Measurements from ENCODE around the gene NCOR1.

NCOR1 gene

GRCh38 chr17:16104189-16104588 lies 111.1 kb downstream of the NCOR1 start:
- ATAC-seq, result no peak
- no peak for TF ChIP-seq RARB (CRISPR knock-in tag; IDR thresholded peaks at IDR 0.05)
- TF ChIP-seq TOX (CRISPR knock-in tag; IDR thresholded peaks at IDR 0.05; ENCODE audit: borderline replicate concordance), result no peak
- no peak for TF ChIP-seq ZNF8 (CRISPR knock-in tag; IDR thresholded peaks at IDR 0.05)
- no peak for TF ChIP-seq GLIS3 (CRISPR knock-in tag; IDR thresholded peaks at IDR 0.05)
- TF ChIP-seq SNAI2 (CRISPR knock-in tag; IDR thresholded peaks at IDR 0.05), result no peak
- no peak for TF ChIP-seq TCF4 (CRISPR knock-in tag; IDR thresholded peaks at IDR 0.05; ENCODE audit: borderline replicate concordance)
- TF ChIP-seq, protein P1, sequence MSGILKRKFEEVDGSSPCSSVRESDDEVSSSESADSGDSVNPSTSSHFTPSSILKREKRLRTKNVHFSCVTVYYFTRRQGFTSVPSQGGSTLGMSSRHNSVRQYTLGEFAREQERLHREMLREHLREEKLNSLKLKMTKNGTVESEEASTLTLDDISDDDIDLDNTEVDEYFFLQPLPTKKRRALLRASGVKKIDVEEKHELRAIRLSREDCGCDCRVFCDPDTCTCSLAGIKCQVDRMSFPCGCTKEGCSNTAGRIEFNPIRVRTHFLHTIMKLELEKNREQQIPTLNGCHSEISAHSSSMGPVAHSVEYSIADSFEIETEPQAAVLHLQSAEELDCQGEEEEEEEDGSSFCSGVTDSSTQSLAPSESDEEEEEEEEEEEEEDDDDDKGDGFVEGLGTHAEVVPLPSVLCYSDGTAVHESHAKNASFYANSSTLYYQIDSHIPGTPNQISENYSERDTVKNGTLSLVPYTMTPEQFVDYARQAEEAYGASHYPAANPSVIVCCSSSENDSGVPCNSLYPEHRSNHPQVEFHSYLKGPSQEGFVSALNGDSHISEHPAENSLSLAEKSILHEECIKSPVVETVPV (CRISPR knock-in tag; IDR thresholded peaks at IDR 0.05), result no peak
- TF ChIP-seq ZNF565 (CRISPR knock-in tag; conservative IDR thresholded peaks at IDR 0.05; ENCODE audit: low read depth), result no peak
- no peak for TF ChIP-seq POU6F1 (CRISPR knock-in tag; IDR thresholded peaks at IDR 0.05; ENCODE audit: borderline replicate concordance, low read depth)
- no peak for TF ChIP-seq OSR1 (CRISPR knock-in tag; IDR thresholded peaks at IDR 0.05)
- no peak for TF ChIP-seq ZC3H10 (CRISPR knock-in tag; IDR thresholded peaks at IDR 0.05)
- TF ChIP-seq ZFP3 (CRISPR knock-in tag; IDR thresholded peaks at IDR 0.05), result no peak
- no peak for TF ChIP-seq ESRRG (CRISPR knock-in tag; IDR thresholded peaks at IDR 0.05)
- no peak for TF ChIP-seq ARNTL (CRISPR knock-in tag; IDR thresholded peaks at IDR 0.05; ENCODE audit: borderline replicate concordance, low read depth)
- TF ChIP-seq PPARA (CRISPR knock-in tag; IDR thresholded peaks at IDR 0.05; ENCODE audit: borderline replicate concordance), result no peak
- no peak for TF ChIP-seq ZNF70 (CRISPR knock-in tag; IDR thresholded peaks at IDR 0.05)
- no peak for TF ChIP-seq ZFP30 (CRISPR knock-in tag; IDR thresholded peaks at IDR 0.05)
- TF ChIP-seq CSDC2 (CRISPR knock-in tag; IDR thresholded peaks at IDR 0.05), result no peak

- no peak for ATAC-seq
Measured at GRCh38 chr17:16101440-16101839, 113.9 kb downstream of the NCOR1 start.

DNA sequence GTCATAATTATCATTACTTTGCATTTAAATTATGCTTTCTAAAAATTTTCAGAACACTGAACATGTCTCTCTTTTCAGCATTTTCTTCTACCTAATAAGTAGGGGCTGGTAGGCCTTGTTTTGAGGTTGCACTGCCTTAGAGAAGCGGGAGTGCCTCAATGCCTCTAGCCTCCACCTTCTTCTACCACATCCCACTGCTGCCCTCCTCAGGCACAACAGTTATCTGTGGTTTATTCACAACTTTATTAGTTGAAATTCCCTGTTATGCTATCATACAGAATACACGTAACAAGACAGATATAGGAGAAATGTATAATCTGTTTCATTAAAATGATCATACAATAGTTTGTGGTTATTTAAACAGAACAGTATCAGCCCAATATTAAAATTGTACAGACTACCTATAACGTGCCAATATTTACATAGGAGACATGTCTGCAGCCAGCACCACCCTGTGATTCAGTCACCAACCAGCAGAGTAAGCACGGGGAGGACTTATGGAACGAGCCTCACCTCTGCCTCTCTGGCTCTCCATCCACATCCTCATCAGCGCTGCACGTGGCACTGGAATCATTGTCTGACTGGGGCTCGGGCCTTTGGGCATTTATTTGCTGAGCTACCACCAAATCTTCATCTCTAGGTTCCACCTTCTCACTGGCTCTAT lies 114.5 kb downstream of the NCOR1 start:
- peak; percentile 40; the same call in 2 of the 3 replicates for ATAC-seq
- TF ChIP-seq ZC3H10 (CRISPR knock-in tag; IDR thresholded peaks at IDR 0.05), result no peak
- no peak for TF ChIP-seq BACH2 (CRISPR knock-in tag; IDR thresholded peaks at IDR 0.05; ENCODE audit: borderline replicate concordance)
- TF ChIP-seq, protein P2, sequence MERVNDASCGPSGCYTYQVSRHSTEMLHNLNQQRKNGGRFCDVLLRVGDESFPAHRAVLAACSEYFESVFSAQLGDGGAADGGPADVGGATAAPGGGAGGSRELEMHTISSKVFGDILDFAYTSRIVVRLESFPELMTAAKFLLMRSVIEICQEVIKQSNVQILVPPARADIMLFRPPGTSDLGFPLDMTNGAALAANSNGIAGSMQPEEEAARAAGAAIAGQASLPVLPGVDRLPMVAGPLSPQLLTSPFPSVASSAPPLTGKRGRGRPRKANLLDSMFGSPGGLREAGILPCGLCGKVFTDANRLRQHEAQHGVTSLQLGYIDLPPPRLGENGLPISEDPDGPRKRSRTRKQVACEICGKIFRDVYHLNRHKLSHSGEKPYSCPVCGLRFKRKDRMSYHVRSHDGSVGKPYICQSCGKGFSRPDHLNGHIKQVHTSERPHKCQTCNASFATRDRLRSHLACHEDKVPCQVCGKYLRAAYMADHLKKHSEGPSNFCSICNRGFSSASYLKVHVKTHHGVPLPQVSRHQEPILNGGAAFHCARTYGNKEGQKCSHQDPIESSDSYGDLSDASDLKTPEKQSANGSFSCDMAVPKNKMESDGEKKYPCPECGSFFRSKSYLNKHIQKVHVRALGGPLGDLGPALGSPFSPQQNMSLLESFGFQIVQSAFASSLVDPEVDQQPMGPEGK (CRISPR knock-in tag; IDR thresholded peaks at IDR 0.05; ENCODE audit: borderline replicate concordance), result no peak
- TF ChIP-seq ZNF8 (CRISPR knock-in tag; IDR thresholded peaks at IDR 0.05), result no peak
- TF ChIP-seq, protein P3, sequence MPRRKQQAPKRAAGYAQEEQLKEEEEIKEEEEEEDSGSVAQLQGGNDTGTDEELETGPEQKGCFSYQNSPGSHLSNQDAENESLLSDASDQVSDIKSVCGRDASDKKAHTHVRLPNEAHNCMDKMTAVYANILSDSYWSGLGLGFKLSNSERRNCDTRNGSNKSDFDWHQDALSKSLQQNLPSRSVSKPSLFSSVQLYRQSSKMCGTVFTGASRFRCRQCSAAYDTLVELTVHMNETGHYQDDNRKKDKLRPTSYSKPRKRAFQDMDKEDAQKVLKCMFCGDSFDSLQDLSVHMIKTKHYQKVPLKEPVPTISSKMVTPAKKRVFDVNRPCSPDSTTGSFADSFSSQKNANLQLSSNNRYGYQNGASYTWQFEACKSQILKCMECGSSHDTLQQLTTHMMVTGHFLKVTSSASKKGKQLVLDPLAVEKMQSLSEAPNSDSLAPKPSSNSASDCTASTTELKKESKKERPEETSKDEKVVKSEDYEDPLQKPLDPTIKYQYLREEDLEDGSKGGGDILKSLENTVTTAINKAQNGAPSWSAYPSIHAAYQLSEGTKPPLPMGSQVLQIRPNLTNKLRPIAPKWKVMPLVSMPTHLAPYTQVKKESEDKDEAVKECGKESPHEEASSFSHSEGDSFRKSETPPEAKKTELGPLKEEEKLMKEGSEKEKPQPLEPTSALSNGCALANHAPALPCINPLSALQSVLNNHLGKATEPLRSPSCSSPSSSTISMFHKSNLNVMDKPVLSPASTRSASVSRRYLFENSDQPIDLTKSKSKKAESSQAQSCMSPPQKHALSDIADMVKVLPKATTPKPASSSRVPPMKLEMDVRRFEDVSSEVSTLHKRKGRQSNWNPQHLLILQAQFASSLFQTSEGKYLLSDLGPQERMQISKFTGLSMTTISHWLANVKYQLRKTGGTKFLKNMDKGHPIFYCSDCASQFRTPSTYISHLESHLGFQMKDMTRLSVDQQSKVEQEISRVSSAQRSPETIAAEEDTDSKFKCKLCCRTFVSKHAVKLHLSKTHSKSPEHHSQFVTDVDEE (CRISPR knock-in tag; IDR thresholded peaks at IDR 0.05), result no peak
- TF ChIP-seq, protein P4, sequence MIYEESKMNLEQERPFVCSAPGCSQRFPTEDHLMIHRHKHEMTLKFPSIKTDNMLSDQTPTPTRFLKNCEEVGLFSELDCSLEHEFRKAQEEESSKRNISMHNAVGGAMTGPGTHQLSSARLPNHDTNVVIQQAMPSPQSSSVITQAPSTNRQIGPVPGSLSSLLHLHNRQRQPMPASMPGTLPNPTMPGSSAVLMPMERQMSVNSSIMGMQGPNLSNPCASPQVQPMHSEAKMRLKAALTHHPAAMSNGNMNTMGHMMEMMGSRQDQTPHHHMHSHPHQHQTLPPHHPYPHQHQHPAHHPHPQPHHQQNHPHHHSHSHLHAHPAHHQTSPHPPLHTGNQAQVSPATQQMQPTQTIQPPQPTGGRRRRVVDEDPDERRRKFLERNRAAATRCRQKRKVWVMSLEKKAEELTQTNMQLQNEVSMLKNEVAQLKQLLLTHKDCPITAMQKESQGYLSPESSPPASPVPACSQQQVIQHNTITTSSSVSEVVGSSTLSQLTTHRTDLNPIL (CRISPR knock-in tag; IDR thresholded peaks at IDR 0.05; ENCODE audit: low read depth), result no peak
- TF ChIP-seq ESRRG (CRISPR knock-in tag; IDR thresholded peaks at IDR 0.05), result no peak
- TF ChIP-seq TCF4 (CRISPR knock-in tag; IDR thresholded peaks at IDR 0.05; ENCODE audit: borderline replicate concordance), result no peak
- TF ChIP-seq ZNF565 (CRISPR knock-in tag; conservative IDR thresholded peaks at IDR 0.05; ENCODE audit: low read depth), result no peak

More at GRCh38 chr17:16101440-16101839, 113.9 kb downstream of the NCOR1 start:
- TF ChIP-seq ZNF8 (CRISPR knock-in tag; IDR thresholded peaks at IDR 0.05), result no peak
- no peak for TF ChIP-seq RARB (CRISPR knock-in tag; IDR thresholded peaks at IDR 0.05)
- no peak for TF ChIP-seq SNAI2 (CRISPR knock-in tag; IDR thresholded peaks at IDR 0.05)
- no peak for TF ChIP-seq ZFP30 (CRISPR knock-in tag; IDR thresholded peaks at IDR 0.05)
- TF ChIP-seq PPARA (CRISPR knock-in tag; IDR thresholded peaks at IDR 0.05; ENCODE audit: borderline replicate concordance), result no peak
- TF ChIP-seq, protein P4 (CRISPR knock-in tag; IDR thresholded peaks at IDR 0.05; ENCODE audit: low read depth), result no peak
- TF ChIP-seq POU6F1 (CRISPR knock-in tag; IDR thresholded peaks at IDR 0.05; ENCODE audit: borderline replicate concordance, low read depth), result no peak

All from SK-N-SH treated with all-trans-retinoic acid at 6 μM for 48 hours (cell line).